HG03432 (cell line): ENCODE measurements around the gene PCYOX1L.

Experiments
- ATAC-seq: cut with Tn5 transposase; IDR thresholded peaks from one replicate; pipeline ENCODE4 v1.9.1; 2021; ENCODE audit warnings: mild to moderate bottlenecking, moderate library complexity; ENCODE audit not compliant: unreplicated experiment

The PCYOX1L gene

GRCh38 chr5:149333711-149334443 is 24.0 kb upstream of the PCYOX1L start:
- no peak for ATAC-seq

GRCh38 chr5:149337736-149338135 is 20.1 kb upstream of the PCYOX1L start:
- ATAC-seq, result no peak

GRCh38 chr5:149338364-149338763 is 19.5 kb upstream of the PCYOX1L start:
- ATAC-seq, result no peak

GRCh38 chr5:149340920-149341319 is 16.9 kb upstream of the PCYOX1L start:
- no peak for ATAC-seq

- no peak for ATAC-seq
Observed at GRCh38 chr5:149341876-149342275, 16.0 kb upstream of the PCYOX1L start.

DNA sequence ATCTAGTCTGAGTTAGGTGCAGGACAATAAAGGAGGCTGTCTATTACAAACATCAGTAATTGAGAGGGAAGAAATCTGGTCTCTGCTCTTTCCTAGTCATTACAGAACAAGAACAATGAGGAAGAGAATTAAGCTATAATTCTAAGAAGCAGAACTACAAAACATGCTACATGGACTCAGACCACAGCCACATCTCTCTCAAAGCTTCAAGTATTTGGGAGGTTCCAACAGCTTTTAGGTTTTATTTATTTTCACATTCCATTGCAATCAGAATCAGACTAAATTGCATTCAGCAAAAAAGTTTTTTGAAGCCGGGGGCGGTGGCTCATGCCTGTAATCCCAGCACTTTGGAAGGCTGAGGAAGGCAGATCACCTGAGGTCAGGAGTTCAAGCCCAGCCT is 13.7 kb upstream of the PCYOX1L start:
- ATAC-seq, result no peak

DNA sequence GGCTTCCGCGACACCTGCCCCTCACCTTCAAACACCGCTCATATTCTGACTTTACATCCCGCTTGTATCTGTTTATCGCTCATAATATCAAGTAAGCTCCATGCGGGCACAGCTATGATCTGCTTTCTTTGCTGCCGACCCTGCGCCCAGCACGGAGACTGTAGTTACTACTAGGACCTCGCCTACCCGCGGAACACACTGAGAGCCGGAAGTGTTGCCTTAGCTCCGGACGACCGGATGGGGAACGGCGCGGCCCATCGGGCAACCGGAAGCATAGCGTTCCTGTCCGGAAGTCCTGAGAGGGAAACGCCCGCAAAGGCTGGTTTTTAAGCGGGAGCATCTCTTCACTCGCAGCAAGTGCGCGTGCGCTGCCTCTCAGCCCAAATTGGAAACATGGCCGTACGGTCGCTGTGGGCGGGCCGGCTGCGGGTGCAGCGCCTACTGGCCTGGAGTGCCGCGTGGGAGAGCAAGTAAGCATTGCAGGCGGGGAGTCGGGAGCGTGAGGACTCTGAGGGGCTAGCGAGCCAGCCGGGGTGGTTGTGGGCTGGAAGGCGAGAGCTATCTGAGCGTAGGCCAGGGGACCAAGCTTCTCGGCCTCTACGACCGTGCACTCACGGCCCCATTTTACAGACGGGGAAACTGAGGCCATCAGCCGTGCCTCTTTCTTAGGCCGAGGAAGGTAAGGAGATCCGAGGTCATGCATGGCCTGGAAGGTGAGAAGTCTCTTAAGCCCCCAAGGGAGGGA is 12.5 kb upstream of the PCYOX1L start, which contains the start of gene GRPEL2:
TSS of gene GRPEL2 (plus strand) at position 353 of the 745 bp plus-strand sequence. CDS start at position 394, 41 bp downstream.
- peak; percentile 98 for ATAC-seq

GRCh38 chr5:149345892-149346222 is 12.0 kb upstream of the PCYOX1L start:
- peak; percentile 8 for ATAC-seq

GRCh38 chr5:149348518-149348917 is 9.3 kb upstream of the PCYOX1L start:
- ATAC-seq, result no peak

- ATAC-seq, result no peak
Observed at GRCh38 chr5:149349382-149349781, 8.5 kb upstream of the PCYOX1L start.

DNA sequence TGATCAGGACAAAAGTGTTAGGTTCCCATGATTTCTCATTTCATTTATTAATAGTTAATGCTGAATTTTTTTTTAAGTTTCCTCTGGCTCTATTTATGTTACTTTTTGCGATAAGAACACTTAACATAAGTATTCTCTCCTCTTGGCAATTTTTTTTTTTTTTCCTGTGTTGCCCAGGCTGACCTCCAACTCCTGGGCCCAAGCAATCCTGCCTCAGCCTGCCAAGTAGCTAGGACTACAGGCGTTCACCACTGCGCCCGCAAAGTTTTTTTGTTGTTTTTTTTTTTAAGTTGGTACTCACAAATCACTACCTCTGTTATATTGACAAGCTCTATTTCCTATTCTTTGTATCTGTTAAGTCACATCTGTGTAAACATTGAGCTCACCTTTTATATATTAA is 5.7 kb upstream of the PCYOX1L start:
- ATAC-seq, result no peak

- no peak for ATAC-seq
Observed at GRCh38 chr5:149353911-149354310, 3.9 kb upstream of the PCYOX1L start.

- no peak for ATAC-seq
Observed at GRCh38 chr5:149355688-149356087, 2.2 kb upstream of the PCYOX1L start.

GRCh38 chr5:149356391-149356790 is 1.5 kb upstream of the PCYOX1L start:
- ATAC-seq, result no peak

DNA sequence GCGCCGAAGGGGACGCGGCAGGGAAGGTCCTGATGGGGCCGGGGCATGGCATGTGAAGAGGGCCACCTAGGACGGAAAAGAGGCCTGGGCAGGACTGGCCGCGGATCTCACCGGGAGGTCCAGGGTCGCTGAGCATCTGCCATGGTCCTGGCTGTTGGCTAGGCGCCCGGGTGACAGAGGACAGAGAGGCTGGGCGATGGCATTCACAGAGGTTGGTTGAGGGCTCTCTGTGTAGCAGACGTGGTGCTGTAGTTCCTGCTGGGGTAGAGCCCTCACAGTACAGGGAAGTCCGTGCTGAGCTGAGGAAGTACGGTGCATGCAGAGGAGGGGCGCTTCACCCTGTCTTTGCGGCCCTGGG is 427 bp downstream of the PCYOX1L start:
- peak; percentile 8 for ATAC-seq

- ATAC-seq, result no peak
Observed at GRCh38 chr5:149358868-149359495, 1.1 kb downstream of the PCYOX1L start.

DNA sequence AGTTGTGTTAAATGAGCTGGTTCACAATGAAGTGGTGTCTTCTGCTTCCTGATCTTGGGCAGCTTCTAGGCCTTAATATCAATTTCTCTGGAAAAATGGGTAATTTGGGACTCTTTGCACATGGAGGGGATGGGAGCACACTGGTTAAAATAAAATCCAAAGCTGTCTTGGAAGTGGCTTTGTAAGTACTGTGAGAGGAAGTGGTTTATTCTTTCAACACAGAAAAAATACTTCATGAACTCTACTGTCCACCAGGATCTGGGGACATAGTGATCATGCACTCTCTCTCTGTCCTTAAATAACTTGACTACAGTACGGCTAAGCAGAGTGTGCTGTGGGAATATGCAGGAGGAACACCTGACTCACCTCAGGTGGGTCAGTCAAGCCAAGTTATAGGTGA is 2.4 kb downstream of the PCYOX1L start:
- ATAC-seq, result no peak

DNA sequence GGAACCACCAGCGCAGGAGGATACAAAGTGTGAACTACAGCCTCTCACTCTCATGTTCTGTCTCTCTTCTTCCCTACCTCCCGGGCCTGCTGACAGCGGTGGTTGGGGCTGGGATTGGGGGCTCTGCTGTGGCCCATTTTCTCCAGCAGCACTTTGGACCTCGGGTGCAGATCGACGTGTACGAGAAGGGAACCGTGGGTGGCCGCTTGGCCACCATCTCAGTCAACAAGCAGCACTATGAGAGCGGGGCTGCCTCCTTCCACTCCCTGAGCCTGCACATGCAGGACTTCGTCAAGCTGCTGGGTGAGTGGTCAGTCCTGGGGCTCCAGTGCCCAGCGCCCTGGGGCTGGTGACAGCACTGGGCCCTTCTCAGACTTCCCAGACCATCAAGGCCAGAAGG is 4.7 kb downstream of the PCYOX1L start:
- no peak for ATAC-seq

DNA sequence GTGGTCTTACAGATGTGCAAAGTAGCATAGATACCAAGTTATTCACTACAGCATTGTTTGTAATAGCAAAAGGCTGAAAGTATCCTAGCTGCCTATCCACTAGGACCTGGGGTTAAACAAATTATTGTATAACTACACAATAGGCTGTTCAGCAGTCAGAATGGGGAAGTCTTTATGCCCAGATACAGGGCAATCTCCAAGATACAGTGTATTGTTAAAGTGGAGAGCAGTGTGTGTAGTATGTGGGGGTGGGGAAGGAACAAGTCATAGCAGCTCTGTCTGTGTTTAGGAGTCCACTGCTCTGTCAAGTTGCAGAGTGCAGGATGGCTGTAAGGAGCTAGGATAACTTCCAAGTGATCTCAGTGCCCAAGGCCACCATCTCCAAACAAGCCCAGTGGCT is 5.5 kb downstream of the PCYOX1L start:
- no peak for ATAC-seq

- ATAC-seq, result no peak
Observed at GRCh38 chr5:149363936-149364335, 6.1 kb downstream of the PCYOX1L start.

DNA sequence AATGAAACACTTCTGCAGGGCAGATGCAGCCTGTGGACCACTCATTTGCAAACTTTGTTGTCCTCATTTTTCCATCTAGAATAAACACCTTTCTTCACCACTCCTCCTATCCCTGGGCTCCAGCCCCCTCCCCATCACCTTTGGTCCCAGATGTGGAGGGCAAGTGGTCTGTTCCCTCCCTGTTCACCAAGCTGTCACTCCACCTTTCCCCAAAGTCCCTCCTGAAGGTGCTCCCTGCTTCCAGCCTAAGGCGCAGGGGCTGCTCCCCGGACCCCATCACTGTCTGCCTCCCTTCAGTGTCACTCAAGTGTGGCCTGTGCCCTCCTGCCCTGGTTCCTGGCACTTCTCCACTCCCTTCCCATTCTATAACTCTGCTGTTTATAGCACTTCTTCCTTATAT is 6.9 kb downstream of the PCYOX1L start:
- no peak for ATAC-seq

- no peak for ATAC-seq
Observed at GRCh38 chr5:149365418-149365817, 7.6 kb downstream of the PCYOX1L start.
